Right lobe of liver (tissue), 6 donors: Measurements from ENCODE around the gene ANKRD11. TPM values are rescaled to one million over a fixed set of nuclear protein-coding genes. Genes with fewer than 3 reads are reported as not detected.

Experiments used
- ATAC-seq, 4 donors: fragments of 200-7000 bp; cut with Tn5 transposase; one replicate each; pipeline ENCODE4 v1.9.1; 2020; ENCODE audit warnings: mild to moderate bottlenecking in 4 of 4, moderate library complexity in 4 of 4
- DNase-seq, 3 donors: peaks; one replicate each; pipeline ENCODE4 v3.0.0-alpha.2; 2020
- H3K27ac ChIP-seq, 3 donors: fragments of 200-600 bp; one replicate each; pipeline ENCODE4 v1.8.0; 2022
- H3K27me3 ChIP-seq, 2 donors: fragments of 200-600 bp; one replicate each; pipeline ENCODE4 v1.8.0; 2022
- H3K36me3 ChIP-seq, 4 donors: fragments of 200-600 bp; sonication (generic) in 1 of 4; one replicate each; pipeline versions ENCODE4 v1.5.1 to v1.8.0; 2017 to 2022; ENCODE audit warnings: control low read depth in 1 of 4
- H3K4me1 ChIP-seq, 4 donors: fragments of 200-600 bp; sonication (generic) in 1 of 4; one replicate each; pipeline versions ENCODE4 v1.5.1 to v1.8.0; 2017 to 2022; ENCODE audit warnings: control low read depth in 1 of 4
- H3K4me3 ChIP-seq, 3 donors: fragments of 200-600 bp; one replicate each; pipeline ENCODE4 v1.8.0; 2022
- H3K9me3 ChIP-seq, 4 donors: fragments of 200-600 bp; sonication (generic) in 1 of 4; one replicate each; pipeline versions ENCODE4 v1.5.1 to v1.8.0; 2017 to 2022; ENCODE audit warnings: control low read depth in 1 of 4
- CTCF ChIP-seq, 4 donors: fragments of 200-600 bp in 3 of 4; fragments of 450-650 bp in 1 of 4; IDR thresholded peaks; one replicate each; pipeline versions ENCODE4 v1.5.1 to v1.8.0; 2016 to 2022; ENCODE audit warnings: antibody characterized with exemption in 4 of 4, mild to moderate bottlenecking in 2 of 4
- POLR2A ChIP-seq: fragments of 450-650 bp; IDR thresholded peaks from one replicate; pipeline ENCODE4 v1.6.1; 2017; ENCODE audit warnings: antibody characterized with exemption, mild to moderate bottlenecking
- WGBS: methylation state at CpG from one replicate; pipeline ENCODE4 v1.1.6; 2018; ENCODE audit warnings: low coverage, low lambda C conversion rate; ENCODE audit not compliant: insufficient coverage; ENCODE audit errors: missing lambda C conversion rate; 5-methylcytosine and 5-hydroxymethylcytosine counted together
- intact Hi-C, 2 donors: fragments of 100-400 bp; cut with DNase I; formaldehyde crosslinking; loops; one replicate each; pipeline versions ENCODE4 v1.11.2 to v1.14.1; 2022
- total RNA-seq, 6 experiments: library from RNA; depleted of rRNA in 2 of 6; stranded (reverse); fragments of >200 nt in 2 of 6; fragmentation: NEBNext Ultra II Directional in 3 of 6; extraction: Animal tissue kit (Norgen Biotek cat#: 25700) in 3 of 6; gene quantifications; one replicate each; pipeline versions ENCODE4 v1.1.0 to v1.2.4, GENCODE V29; 2016 to 2023
- donor health status: DM: no; HTN: yes; CAD: no.
- donor health status: DM: no; HTN: no; CAD: no.
- donor health status: DM: no; HTN: no; CAD: no.
- donor health status: DM: no; HTN: yes; CAD: no.
- donor health status: DM: no; HTN: yes; CAD: no.

The ANKRD11 gene
- total RNA-seq, 6 experiments from 2014 or later: 26.2 to 65.8 (median 41.6) TPM

GRCh38 chr16:89293276-89294143 is 196.9 kb downstream of the ANKRD11 start:
- Histone ChIP-seq H3K4me3 (no peak overlapping the region), H3K4me1 (no peaks in the 10 kb centered on the region), H3K36me3 (peaks cover 0 to 6% (median 0%) of the 10 kb centered on the region in 4 donors), H3K9me3 (no peaks in the 10 kb centered on the region), H3K27me3 (no peaks in the 10 kb centered on the region), H3K27ac (no peak overlapping the region)
- intact Hi-C loops: no loop called here
- whole genome bisulfite sequencing: 96% methylated on average over 16 of the region's 28 CpGs
- TF ChIP-seq CTCF (IDR thresholded peaks at IDR 0.05) (no peak), POLR2A (no peak)
- ATAC-seq (no peak), DNase-seq (no peak)

GRCh38 chr16:89292443-89293078 is 197.8 kb downstream of the ANKRD11 start:
- ATAC-seq (no peak), DNase-seq (no peak)
- no peak overlapping the region for H3K27ac ChIP-seq
- TF ChIP-seq CTCF (IDR thresholded peaks at IDR 0.05): no peak
- TF ChIP-seq POLR2A: no peak
- no peaks in the 10 kb centered on the region for H3K9me3 ChIP-seq
- WGBS: 28% methylated on average over 3 of the region's 22 CpGs
- no peak overlapping the region for H3K4me3 ChIP-seq
- intact Hi-C loops: no loop called here
- H3K4me1 ChIP-seq: no peaks in the 10 kb centered on the region
- no peaks in the 10 kb centered on the region for H3K27me3 ChIP-seq
- H3K36me3 ChIP-seq: peaks cover 0 to 16% (median 5%) of the 10 kb centered on the region in 4 donors

GRCh38 chr16:89291776-89292175 is 198.6 kb downstream of the ANKRD11 start:
- Histone ChIP-seq H3K27ac (no peak overlapping the region), H3K27me3 (no peaks in the 10 kb centered on the region), H3K4me1 (no peaks in the 10 kb centered on the region), H3K4me3 (no peak overlapping the region), H3K36me3 (peaks cover 0 to 23% (median 7%) of the 10 kb centered on the region in 4 donors), H3K9me3 (no peaks in the 10 kb centered on the region)
- DNase-seq (no peak), ATAC-seq (no peak)
- intact Hi-C loops: no loop called here
- TF ChIP-seq POLR2A (no peak), CTCF (IDR thresholded peaks at IDR 0.05) (no peak)
- 58% methylated on average over 5 of the region's 13 CpGs for WGBS

- Histone ChIP-seq H3K4me1 (no peaks in the 10 kb centered on the region), H3K36me3 (peaks cover 0 to 26% (median 7%) of the 10 kb centered on the region in 4 donors), H3K4me3 (no peak overlapping the region), H3K27ac (no peak overlapping the region), H3K9me3 (no peaks in the 10 kb centered on the region), H3K27me3 (no peaks in the 10 kb centered on the region)
- 53% methylated on average over 2 of the region's 9 CpGs for WGBS
- DNase-seq (no peak), ATAC-seq (no peak)
- TF ChIP-seq POLR2A: no peak
- no peak for TF ChIP-seq CTCF (IDR thresholded peaks at IDR 0.05)
- intact Hi-C loops: no loop called here
Measured at GRCh38 chr16:89291363-89291762, 199.0 kb downstream of the ANKRD11 start.
